H9 (cell line): ENCODE results near the gene RIMBP2. TPM values are rescaled to one million over a fixed set of nuclear protein-coding genes. Genes with fewer than 3 reads are reported as not detected.

Experiments used
- DNase-seq: peaks from one replicate; pipeline ENCODE4 v3.0.0-alpha.2; 2017
- H2AFZ ChIP-seq: one replicate; pipeline ENCODE4 v1.6.1; 2013; ENCODE audit warnings: mild to moderate bottlenecking, low read length, control low read depth, moderate library complexity
- H2AK5ac ChIP-seq: 2 replicates; pipeline ENCODE4 v1.6.1; 2013; ENCODE audit warnings: low read length, control low read depth, mixed read lengths; ENCODE audit not compliant: insufficient read length
- H2BK120ac ChIP-seq: one replicate; pipeline ENCODE4 v1.6.1; 2013; ENCODE audit warnings: low read depth, mild to moderate bottlenecking, low read length, control low read depth, inconsistent platforms; ENCODE audit not compliant: poor library complexity, severe bottlenecking
- H2BK12ac ChIP-seq: 2 replicates; pipeline ENCODE4 v1.6.1; 2013; ENCODE audit warnings: low read length, control low read depth, mixed read lengths, low read depth; ENCODE audit not compliant: insufficient read length
- H2BK15ac ChIP-seq: 2 replicates; pipeline ENCODE4 v1.6.1; 2013; ENCODE audit warnings: low read depth, low read length, control low read depth
- H2BK20ac ChIP-seq: one replicate; pipeline ENCODE4 v1.6.1; 2013; ENCODE audit warnings: low read depth, mild to moderate bottlenecking, low read length, control low read depth, inconsistent platforms; ENCODE audit not compliant: poor library complexity, severe bottlenecking
- H2BK5ac ChIP-seq: 2 replicates; pipeline ENCODE4 v1.6.1; 2013; ENCODE audit warnings: low read length, control low read depth, mixed read lengths; ENCODE audit not compliant: insufficient read length
- H3K14ac ChIP-seq: 2 replicates; pipeline ENCODE4 v1.6.1; 2013; ENCODE audit warnings: low read length, control low read depth; ENCODE audit not compliant: insufficient read depth
- H3K18ac ChIP-seq: 2 replicates; pipeline ENCODE4 v1.6.1; 2013; ENCODE audit warnings: low read depth, mild to moderate bottlenecking, mixed read lengths, low read length, control low read depth; ENCODE audit not compliant: insufficient read length
- H3K23ac ChIP-seq: 2 replicates; pipeline ENCODE4 v1.6.1; 2013; ENCODE audit warnings: low read length, control low read depth, mixed read lengths, low read depth; ENCODE audit not compliant: insufficient read length
- H3K23me2 ChIP-seq: 2 replicates; pipeline ENCODE4 v1.6.1; 2013; ENCODE audit warnings: low read depth, mild to moderate bottlenecking, mixed read lengths, low read length, control low read depth; ENCODE audit not compliant: insufficient read length, poor library complexity, severe bottlenecking
- H3K27ac ChIP-seq: 2 replicates; pipeline ENCODE4 v1.5.1; 2013; ENCODE audit warnings: low read length, control low read depth, mixed read lengths, low read depth; ENCODE audit not compliant: insufficient read length
- H3K27me3 ChIP-seq: 2 replicates; pipeline ENCODE4 v1.6.1; 2013; ENCODE audit warnings: low read length, control low read depth, inconsistent platforms; ENCODE audit not compliant: insufficient read depth
- H3K4ac ChIP-seq: 2 replicates; pipeline ENCODE4 v1.6.1; 2013; ENCODE audit warnings: low read depth, mild to moderate bottlenecking, control low read depth, inconsistent platforms, low read length, moderate library complexity
- H3K4me1 ChIP-seq: 2 replicates; pipeline ENCODE4 v1.6.1; 2013; ENCODE audit warnings: low read length, control low read depth, inconsistent platforms; ENCODE audit not compliant: insufficient read depth
- H3K4me2 ChIP-seq: 2 replicates; pipeline ENCODE4 v1.6.1; 2013; ENCODE audit warnings: low read length, control low read depth, mixed read lengths; ENCODE audit not compliant: insufficient read length, insufficient read depth
- H3K56ac ChIP-seq: 2 replicates; pipeline ENCODE4 v1.6.1; 2013; ENCODE audit warnings: low read depth, mild to moderate bottlenecking, mixed read lengths, low read length, control low read depth; ENCODE audit not compliant: insufficient read length
- H3K79me1 ChIP-seq: 2 replicates; pipeline ENCODE4 v1.6.1; 2013; ENCODE audit warnings: low read depth, mild to moderate bottlenecking, moderate library complexity, low read length, control low read depth, inconsistent platforms; ENCODE audit not compliant: insufficient read depth, poor library complexity, severe bottlenecking
- H3K79me2 ChIP-seq: 2 replicates; pipeline ENCODE4 v1.6.1; 2013; ENCODE audit warnings: low read length, control low read depth, inconsistent platforms; ENCODE audit not compliant: insufficient read depth
- H3K9ac ChIP-seq: 2 replicates; pipeline ENCODE4 v1.6.1; 2013; ENCODE audit warnings: low read length, control low read depth, mixed read lengths; ENCODE audit not compliant: insufficient read length; ENCODE audit errors: extremely low read depth
- H3K9me3 ChIP-seq: one replicate; pipeline ENCODE4 v1.6.1; 2013; ENCODE audit warnings: low read depth, low read length, inconsistent platforms; ENCODE audit not compliant: control insufficient read depth
- H3T11ph ChIP-seq: one replicate; pipeline ENCODE4 v1.6.1; 2013; ENCODE audit warnings: mild to moderate bottlenecking, low read length, control low read depth, inconsistent platforms
- H4K20me1 ChIP-seq: one replicate; pipeline ENCODE4 v1.6.1; 2013; ENCODE audit not compliant: control insufficient read depth, insufficient read length, insufficient read depth
- H4K5ac ChIP-seq: 2 replicates; pipeline ENCODE4 v1.6.1; 2013; ENCODE audit warnings: low read depth, mild to moderate bottlenecking, mixed read lengths, low read length, control low read depth; ENCODE audit not compliant: insufficient read length
- H4K8ac ChIP-seq: replicated peaks from 2 replicates; pipeline ENCODE4 v1.6.1; 2013; ENCODE audit warnings: low read length, control low read depth, mixed read lengths, low read depth; ENCODE audit not compliant: insufficient read length
- H4K91ac ChIP-seq: 2 replicates; pipeline ENCODE4 v1.6.1; 2013; ENCODE audit warnings: low read depth, mild to moderate bottlenecking, moderate library complexity, mixed read lengths, low read length, control low read depth; ENCODE audit not compliant: insufficient read length
- H3K27ac Mint-ChIP-seq, 3 experiments: 2 replicates in 2 of 3; 3 replicates in 1 of 3; pipeline ENCODE4 v1.8.0; 2020 to 2021; ENCODE audit warnings: mixed read lengths in 3 of 3, mild to moderate bottlenecking in 1 of 3, moderate library complexity in 1 of 3
- H3K27me3 Mint-ChIP-seq: 2 replicates; pipeline ENCODE4 v1.8.0; 2021; ENCODE audit warnings: low read depth, mild to moderate bottlenecking, moderate library complexity, mixed read lengths
- H3K36me3 Mint-ChIP-seq, 3 experiments: 2 replicates in 2 of 3; 3 replicates in 1 of 3; pipeline ENCODE4 v1.8.0; 2020 to 2021; ENCODE audit warnings: low read depth in 3 of 3, mixed read lengths in 3 of 3; ENCODE audit not compliant: insufficient read depth in 1 of 3
- H3K4me1 Mint-ChIP-seq, 2 experiments: 2 replicates each; pipeline ENCODE4 v1.8.0; 2020; ENCODE audit warnings: mixed read lengths in 2 of 2
- H3K4me3 Mint-ChIP-seq, 2 experiments: 2 replicates in 1 of 2; 3 replicates in 1 of 2; pipeline ENCODE4 v1.8.0; 2020 to 2021; ENCODE audit warnings: mild to moderate bottlenecking in 2 of 2, mixed read lengths in 2 of 2, moderate library complexity in 1 of 2
- H3K9me3 Mint-ChIP-seq, 2 experiments: 2 replicates in 1 of 2; 3 replicates in 1 of 2; pipeline ENCODE4 v1.8.0; 2020; ENCODE audit warnings: mild to moderate bottlenecking in 2 of 2, mixed read lengths in 2 of 2, moderate library complexity in 1 of 2
- WGBS: extraction: QIAGEN DNeasy Blood & Tissue Kit; methylation state at CpG from one replicate; pipeline ENCODE4 v1.1.7; 2013; ENCODE audit warnings: missing lambda C conversion rate, low lambda C conversion rate, mixed read lengths; ENCODE audit not compliant: insufficient read length; ENCODE audit errors: extremely low coverage; 5-methylcytosine and 5-hydroxymethylcytosine counted together
- total RNA-seq: library from RNA; stranded (reverse); gene quantifications from 2 replicates; pipeline ENCODE4 v1.2.1, GENCODE V29; 2021
- TF ChIP-seq, protein P1 (sequence below): fragments of 200-600 bp; sonication (generic); conservative IDR thresholded peaks from 3 replicates; pipeline ENCODE4 v1.8.0; 2021; ENCODE audit warnings: antibody characterized with exemption, mild to moderate bottlenecking

The RIMBP2 gene
- total RNA-seq, 1 experiment from 2014 or later = 0.70 TPM

DNA sequence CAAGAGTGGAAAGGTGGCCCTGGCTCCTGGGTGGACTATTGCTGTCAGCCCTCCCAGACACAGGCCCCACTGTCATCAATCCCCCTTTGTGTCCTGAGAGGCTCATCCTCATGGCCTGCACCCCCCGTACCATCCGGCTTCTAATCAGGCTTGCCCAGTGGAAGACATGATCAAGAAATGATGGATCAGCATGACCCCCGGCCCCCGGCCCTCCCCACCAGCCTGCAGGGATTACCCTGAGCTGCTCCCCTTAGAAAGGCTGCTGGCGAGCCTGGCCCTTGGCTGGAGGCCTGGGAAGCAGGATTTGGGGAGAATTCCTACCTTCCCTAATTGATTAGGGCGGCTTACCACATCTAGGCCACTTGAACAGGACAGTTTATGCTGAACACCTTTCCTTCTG is 207.3 kb downstream of the RIMBP2 start:
- Histone ChIP-seq H3K9me3 (no peaks in the 10 kb centered on the region), H2AK5ac (no peak overlapping the region), H3K14ac (no peak overlapping the region; the same call in 1 of the 2 replicates), H2BK120ac (no peak overlapping the region), H3K4me2 (no peak overlapping the region), H4K8ac (no peak overlapping the region), H3K9ac (no peak overlapping the region), H4K5ac (no peak overlapping the region), H3K4ac (no peak overlapping the region), H2BK5ac (no peak overlapping the region), H3K79me1 (no peaks in the 10 kb centered on the region), H2AFZ (no peak overlapping the region), H3K4me1 (peaks cover 3% of the 10 kb centered on the region; the same call in 1 of the 2 replicates), H3K79me2 (no peaks in the 10 kb centered on the region), H3K23me2 (no peaks in the 10 kb centered on the region), H3K56ac (no peak overlapping the region), H3T11ph (no peak overlapping the region), H3K23ac (no peak overlapping the region), H4K20me1 (no peaks in the 10 kb centered on the region), H2BK15ac (no peak overlapping the region), H4K91ac (no peak overlapping the region), H2BK12ac (no peak overlapping the region), H3K27me3 (no peaks in the 10 kb centered on the region), H3K27ac (no peak overlapping the region), H2BK20ac (no peak overlapping the region), H3K18ac (no peak overlapping the region)
- Mint-ChIP-seq H3K36me3 (no peaks in the 10 kb centered on the region), H3K4me1 (peaks cover 12 to 18% of the 10 kb centered on the region in 2 experiments), H3K9me3 (peaks cover 0 to 3% of the 10 kb centered on the region in 2 experiments; a peak in 1 of 5 replicates), H3K4me3 (no peak overlapping the region), H3K27me3 (peaks cover 15% of the 10 kb centered on the region), H3K27ac (no peak overlapping the region; a peak in 1 of 7 replicates)
- TF ChIP-seq, protein P1, sequence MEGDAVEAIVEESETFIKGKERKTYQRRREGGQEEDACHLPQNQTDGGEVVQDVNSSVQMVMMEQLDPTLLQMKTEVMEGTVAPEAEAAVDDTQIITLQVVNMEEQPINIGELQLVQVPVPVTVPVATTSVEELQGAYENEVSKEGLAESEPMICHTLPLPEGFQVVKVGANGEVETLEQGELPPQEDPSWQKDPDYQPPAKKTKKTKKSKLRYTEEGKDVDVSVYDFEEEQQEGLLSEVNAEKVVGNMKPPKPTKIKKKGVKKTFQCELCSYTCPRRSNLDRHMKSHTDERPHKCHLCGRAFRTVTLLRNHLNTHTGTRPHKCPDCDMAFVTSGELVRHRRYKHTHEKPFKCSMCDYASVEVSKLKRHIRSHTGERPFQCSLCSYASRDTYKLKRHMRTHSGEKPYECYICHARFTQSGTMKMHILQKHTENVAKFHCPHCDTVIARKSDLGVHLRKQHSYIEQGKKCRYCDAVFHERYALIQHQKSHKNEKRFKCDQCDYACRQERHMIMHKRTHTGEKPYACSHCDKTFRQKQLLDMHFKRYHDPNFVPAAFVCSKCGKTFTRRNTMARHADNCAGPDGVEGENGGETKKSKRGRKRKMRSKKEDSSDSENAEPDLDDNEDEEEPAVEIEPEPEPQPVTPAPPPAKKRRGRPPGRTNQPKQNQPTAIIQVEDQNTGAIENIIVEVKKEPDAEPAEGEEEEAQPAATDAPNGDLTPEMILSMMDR = no peak
- no peak for DNase-seq
- WGBS = no CpG with 5 or more reads among the region's 6 CpGs
